Measurements from ENCODE around the gene PRR11.
"Not testable (repeated sequence)": the region's sequence is repeated elsewhere in the genome, so short reads cannot be mapped to it uniquely, and the experiment has no call there.

The PRR11 gene

GRCh38 chr17:59155439-59156177 lies at the start of gene PRR11:
TSS of gene PRR11 (plus strand) at chr17:59155746. CDS start at chr17:59169753, 14,007 bp downstream.
- peak; percentile 85 for DNase-seq (ENCODE audit: low spot score)

DNA sequence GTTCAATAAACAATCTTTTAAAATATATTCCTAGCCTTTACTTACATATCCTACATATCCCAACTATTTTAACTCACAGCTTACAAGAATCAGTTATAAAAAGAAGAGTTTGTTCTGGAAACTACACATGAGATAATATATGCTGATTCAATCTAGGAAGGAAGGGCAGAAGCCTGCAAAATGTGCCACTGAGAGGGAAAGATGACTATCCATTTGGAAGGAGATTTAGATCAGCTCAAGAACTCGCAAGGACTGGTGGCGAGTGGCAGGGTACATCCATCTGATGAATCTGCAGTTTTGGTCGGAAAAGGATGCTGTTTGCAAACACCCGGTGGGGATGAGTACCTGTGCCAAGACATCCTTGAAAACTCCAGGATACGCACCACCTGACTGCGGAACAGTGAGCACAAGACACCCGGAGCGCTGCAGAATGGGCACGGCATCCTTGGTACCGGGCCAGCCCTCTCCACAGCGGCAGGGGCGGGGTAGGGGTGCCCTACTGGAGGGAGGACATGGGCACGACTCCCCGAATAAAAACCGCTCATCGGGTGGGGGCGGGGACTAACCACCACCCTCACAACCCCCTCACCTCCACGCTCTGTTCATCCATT lies 49.6 kb upstream of the PRR11 start:
- DNase-seq (ENCODE audit: low spot score) = peak; percentile 88

GRCh38 chr17:59106463-59107305 lies 48.9 kb upstream of the PRR11 start, which contains the start of gene TRIM37:
TSS of gene TRIM37 (minus strand) at chr17:59106880. CDS start at chr17:59106461, 419 bp downstream.
- peak; percentile 100 for DNase-seq (ENCODE audit: low spot score)

DNA sequence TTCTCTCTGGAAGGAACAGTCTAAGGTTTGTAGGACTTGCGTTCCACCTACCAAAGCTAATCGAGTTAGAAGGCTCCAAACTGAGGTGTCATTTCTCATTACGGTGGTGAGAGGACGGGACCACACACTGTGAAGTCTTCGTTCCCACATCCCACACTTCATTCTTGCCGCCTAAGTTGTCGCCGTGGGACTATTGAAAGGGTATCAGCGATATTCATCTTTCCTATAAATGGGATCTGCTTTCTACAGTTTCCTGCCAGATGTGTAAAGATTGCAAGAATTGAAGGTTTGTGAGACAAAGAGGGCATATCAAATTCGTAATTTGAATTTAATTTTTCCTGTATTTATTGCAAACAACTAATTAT lies 48.3 kb upstream of the PRR11 start:
- no peak for DNase-seq (ENCODE audit: low spot score)

GRCh38 chr17:59108400-59109102 lies 47.0 kb upstream of the PRR11 start:
- no peak for DNase-seq (ENCODE audit: low spot score)

GRCh38 chr17:59110973-59111372 lies 44.6 kb upstream of the PRR11 start:
- no peak for DNase-seq (ENCODE audit: low spot score)

GRCh38 chr17:59111539-59111938 lies 44.0 kb upstream of the PRR11 start:
- no peak for DNase-seq (ENCODE audit: low spot score)

GRCh38 chr17:59115474-59115873 lies 40.1 kb upstream of the PRR11 start:
- DNase-seq (ENCODE audit: low spot score) = no peak

DNA sequence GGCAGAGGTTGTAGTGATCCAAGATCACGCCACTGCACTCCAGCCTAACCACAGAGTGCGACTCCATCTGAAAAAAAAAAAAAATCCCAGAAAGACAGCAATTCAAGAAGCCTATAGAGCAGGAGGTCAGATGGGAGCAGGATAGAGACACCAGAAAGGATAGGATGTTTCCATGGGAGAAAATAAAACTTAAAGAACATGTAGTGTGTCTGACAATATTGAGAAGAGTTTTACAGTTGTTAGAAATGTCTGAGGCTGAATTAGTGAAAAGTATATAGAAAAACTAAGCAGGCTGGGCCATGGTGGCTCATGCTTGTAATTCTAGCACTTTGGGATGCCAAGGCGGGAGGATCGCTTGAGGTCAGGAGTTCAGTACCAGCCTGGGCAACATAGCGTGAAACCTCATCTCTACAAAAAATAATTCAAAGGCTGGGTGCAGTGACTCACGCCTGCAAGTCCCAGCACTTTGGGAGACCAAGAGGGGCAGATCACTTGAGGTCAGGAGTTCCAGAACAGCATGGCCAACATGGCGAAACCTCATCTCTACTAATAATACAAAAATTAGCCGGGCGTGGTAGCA lies 33.6 kb upstream of the PRR11 start:
- no peak for DNase-seq (ENCODE audit: low spot score)

DNA sequence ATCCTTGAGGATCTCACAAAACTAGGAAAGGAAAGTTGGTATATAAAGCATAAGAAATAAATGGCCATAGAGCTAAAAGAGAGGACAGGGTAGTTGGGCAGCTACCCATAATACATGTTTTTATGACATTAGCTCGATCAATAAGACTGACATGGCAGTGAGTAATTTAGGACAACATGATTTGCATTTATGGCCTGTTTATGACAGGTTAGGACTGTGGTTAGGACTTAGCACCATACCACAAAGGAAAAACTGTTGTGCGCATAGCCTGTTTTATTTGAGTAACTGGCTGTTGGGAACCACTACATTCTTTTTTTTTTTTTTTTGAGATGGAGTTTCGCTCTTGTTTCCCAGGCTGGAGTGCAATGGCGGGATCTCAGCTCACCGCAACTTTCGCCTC lies 30.9 kb upstream of the PRR11 start:
- DNase-seq (ENCODE audit: low spot score) = no peak

GRCh38 chr17:59126809-59127417 lies 28.6 kb upstream of the PRR11 start:
- no peak for DNase-seq (ENCODE audit: low spot score)

GRCh38 chr17:59129814-59130213 lies 25.7 kb upstream of the PRR11 start:
- DNase-seq (ENCODE audit: low spot score) = no peak

- no peak for DNase-seq (ENCODE audit: low spot score)
These were observed 24.4 kb upstream of the PRR11 start for GRCh38 chr17:59131131-59131530.

DNA sequence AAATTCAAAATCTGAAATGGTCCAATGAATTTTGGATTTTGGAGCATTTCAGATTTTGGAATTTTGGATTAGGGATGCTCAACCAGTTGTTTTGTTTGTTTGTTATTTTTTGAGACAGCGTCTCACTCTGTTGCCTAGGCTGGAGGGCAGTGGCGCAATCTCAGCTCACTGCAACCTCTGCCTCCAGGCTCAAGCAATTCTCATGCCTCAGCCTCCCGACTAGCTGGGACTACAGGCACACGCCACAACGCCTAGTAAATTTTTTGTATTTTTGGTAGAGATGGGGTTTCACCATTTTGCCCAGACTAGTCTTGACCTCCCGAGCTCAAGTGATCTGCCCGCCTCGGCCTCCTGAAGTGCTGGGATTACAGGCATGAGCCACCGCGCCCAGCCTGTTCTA lies 17.2 kb upstream of the PRR11 start:
- DNase-seq (ENCODE audit: low spot score) = not testable (repeated sequence)

DNA sequence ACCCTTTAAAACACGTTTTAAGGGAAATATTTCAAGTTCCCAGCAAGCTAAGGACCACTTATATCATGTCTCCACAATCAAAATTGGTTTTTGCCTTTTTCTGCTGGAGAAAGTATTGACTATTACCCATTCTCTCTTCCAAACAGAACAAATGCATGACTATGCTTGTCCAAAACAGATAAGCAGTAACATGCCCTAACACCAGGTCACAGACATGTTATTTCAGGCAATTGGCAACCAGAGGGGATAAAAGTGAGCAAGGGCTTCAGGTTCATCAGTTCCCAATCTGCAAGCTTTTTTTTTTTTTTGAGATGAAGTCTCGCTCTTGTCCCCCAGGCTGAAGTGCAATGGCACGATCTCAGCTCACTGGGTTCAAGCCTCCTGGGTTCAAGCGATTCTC lies 15.6 kb upstream of the PRR11 start:
- no peak for DNase-seq (ENCODE audit: low spot score)

GRCh38 chr17:59141860-59142259 lies 13.7 kb upstream of the PRR11 start:
- DNase-seq (ENCODE audit: low spot score) = no peak

DNA sequence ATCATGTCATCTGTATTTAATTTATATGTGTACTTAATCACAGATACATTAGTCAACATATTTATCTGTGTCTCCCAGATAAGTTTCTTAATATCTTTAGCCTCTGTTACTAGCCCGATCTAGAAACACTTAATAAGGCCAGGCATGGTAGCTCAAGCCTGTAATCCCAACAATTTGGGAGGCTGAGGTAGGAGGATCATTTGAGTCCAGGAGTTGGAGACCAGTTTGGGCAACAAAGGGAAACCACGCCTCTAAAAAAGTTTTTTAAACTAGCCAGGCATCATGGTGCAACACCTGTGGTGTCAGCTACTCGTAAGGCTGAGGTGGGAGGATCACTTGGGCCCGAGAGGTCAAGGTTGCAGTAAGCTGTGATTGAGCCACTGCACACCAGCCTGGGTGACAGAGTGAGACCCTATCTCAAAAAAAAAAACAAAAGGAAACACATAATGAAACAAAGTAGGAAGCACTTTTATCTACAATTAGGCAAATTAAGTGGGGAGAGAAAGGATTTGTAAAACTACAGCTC lies 9.9 kb upstream of the PRR11 start:
- DNase-seq (ENCODE audit: low spot score) = no peak

DNA sequence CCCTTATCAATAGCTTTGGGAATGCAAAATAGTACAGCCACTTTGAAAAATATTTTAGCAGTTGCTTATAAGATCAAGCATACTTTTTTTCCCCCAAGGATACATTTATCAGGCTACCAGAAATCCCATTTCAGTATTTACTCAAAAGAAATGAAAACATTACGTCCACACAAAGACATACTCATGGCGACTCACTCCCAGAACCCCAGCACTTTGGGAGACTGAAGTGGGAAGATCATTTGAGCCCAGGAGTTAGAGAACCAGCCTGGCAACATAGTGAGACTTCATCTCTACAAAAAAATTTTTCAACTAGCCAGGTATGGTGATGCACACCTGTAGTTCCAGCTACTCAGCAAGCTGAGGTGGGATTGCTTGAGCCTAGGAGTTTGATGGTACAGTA lies 6.5 kb upstream of the PRR11 start:
- no peak for DNase-seq (ENCODE audit: low spot score)

- no peak for DNase-seq (ENCODE audit: low spot score)
These were observed 5.6 kb upstream of the PRR11 start for GRCh38 chr17:59149841-59150511.

GRCh38 chr17:59151006-59151405 lies 4.5 kb upstream of the PRR11 start:
- no peak for DNase-seq (ENCODE audit: low spot score)

GRCh38 chr17:59151591-59151990 lies 4.0 kb upstream of the PRR11 start:
- DNase-seq (ENCODE audit: low spot score) = no peak
